ENCODE data around the gene SERPIND1. TPM values are rescaled to one million over a fixed set of nuclear protein-coding genes. Genes with fewer than 3 reads are reported as not detected.
"Not testable (repeated sequence)": the region's sequence is repeated elsewhere in the genome, so short reads cannot be mapped to it uniquely, and the experiment has no call there.

SERPIND1 gene
- total RNA-seq, 1 donor from 2014 or later = 0.18 TPM

- no peaks in the 10 kb centered on the region for H3K9me3 Mint-ChIP-seq (ENCODE audit: unreplicated experiment)
- H3K27me3 Mint-ChIP-seq (ENCODE audit: unreplicated experiment) = no peaks in the 10 kb centered on the region
- H3K4me1 Mint-ChIP-seq (ENCODE audit: unreplicated experiment) = peaks cover 15% of the 10 kb centered on the region
- no peak overlapping the region for H3K4me3 Mint-ChIP-seq (ENCODE audit: unreplicated experiment)
- no peak for TF ChIP-seq CTCF (IDR thresholded peaks at IDR 0.05; ENCODE audit: unreplicated experiment)
- H3K36me3 Mint-ChIP-seq (ENCODE audit: low read depth, unreplicated experiment) = peaks cover 21% of the 10 kb centered on the region
- H3K27ac Mint-ChIP-seq (ENCODE audit: unreplicated experiment) = no peak overlapping the region
- no peak for DNase-seq (ENCODE audit: low spot score)
Observed at GRCh38 chr22:20765938-20766337, 8.0 kb upstream of the SERPIND1 start.

- H3K9me3 Mint-ChIP-seq (ENCODE audit: unreplicated experiment) = no peaks in the 10 kb centered on the region
- no peak for TF ChIP-seq CTCF (IDR thresholded peaks at IDR 0.05; ENCODE audit: unreplicated experiment)
- H3K36me3 Mint-ChIP-seq (ENCODE audit: low read depth, unreplicated experiment) = peaks cover 21% of the 10 kb centered on the region
- H3K27ac Mint-ChIP-seq (ENCODE audit: unreplicated experiment) = no peak overlapping the region
- H3K4me1 Mint-ChIP-seq (ENCODE audit: unreplicated experiment) = peaks cover 15% of the 10 kb centered on the region
- H3K4me3 Mint-ChIP-seq (ENCODE audit: unreplicated experiment) = no peak overlapping the region
- no peaks in the 10 kb centered on the region for H3K27me3 Mint-ChIP-seq (ENCODE audit: unreplicated experiment)
- DNase-seq (ENCODE audit: low spot score) = no peak
Observed at GRCh38 chr22:20766530-20766929, 7.4 kb upstream of the SERPIND1 start.

GRCh38 chr22:20769496-20769826 lies 4.5 kb upstream of the SERPIND1 start:
- H3K27ac Mint-ChIP-seq (ENCODE audit: unreplicated experiment) = not testable (repeated sequence)

GRCh38 chr22:20771918-20772625 lies 1.8 kb upstream of the SERPIND1 start:
- Mint-ChIP-seq H3K4me3 (ENCODE audit: unreplicated experiment) (no peak overlapping the region), H3K9me3 (ENCODE audit: unreplicated experiment) (no peaks in the 10 kb centered on the region), H3K4me1 (ENCODE audit: unreplicated experiment) (peaks cover 9% of the 10 kb centered on the region), H3K36me3 (ENCODE audit: low read depth, unreplicated experiment) (peaks cover 6% of the 10 kb centered on the region), H3K27me3 (ENCODE audit: unreplicated experiment) (no peaks in the 10 kb centered on the region), H3K27ac (ENCODE audit: unreplicated experiment) (no peak overlapping the region)
- DNase-seq (ENCODE audit: low spot score) = peak; percentile 24
- TF ChIP-seq CTCF (IDR thresholded peaks at IDR 0.05; ENCODE audit: unreplicated experiment) = no peak

More at GRCh38 chr22:20769496-20769826, 4.5 kb upstream of the SERPIND1 start:
- DNase-seq (ENCODE audit: low spot score); H3K27me3 Mint-ChIP-seq (ENCODE audit: unreplicated experiment); H3K4me3 Mint-ChIP-seq (ENCODE audit: unreplicated experiment); H3K9me3 Mint-ChIP-seq (ENCODE audit: unreplicated experiment): not testable (repeated sequence)
- Mint-ChIP-seq H3K4me1 (ENCODE audit: unreplicated experiment) (peaks cover 15% of the 10 kb centered on the region), H3K36me3 (ENCODE audit: low read depth, unreplicated experiment) (peaks cover 11% of the 10 kb centered on the region)

- Mint-ChIP-seq H3K36me3 (ENCODE audit: low read depth, unreplicated experiment) (peaks cover 8% of the 10 kb centered on the region), H3K4me1 (ENCODE audit: unreplicated experiment) (peaks cover 5% of the 10 kb centered on the region), H3K4me3 (ENCODE audit: unreplicated experiment) (no peak overlapping the region), H3K9me3 (ENCODE audit: unreplicated experiment) (no peaks in the 10 kb centered on the region), H3K27ac (ENCODE audit: unreplicated experiment) (no peak overlapping the region), H3K27me3 (ENCODE audit: unreplicated experiment) (no peaks in the 10 kb centered on the region)
- TF ChIP-seq CTCF (IDR thresholded peaks at IDR 0.05; ENCODE audit: unreplicated experiment) = no peak
- no peak for DNase-seq (ENCODE audit: low spot score)
Observed at GRCh38 chr22:20774882-20775281, 969 bp downstream of the SERPIND1 start.
